Measurements from ENCODE around the gene ICOS.

- TF ChIP-seq CTCF (IDR thresholded peaks at IDR 0.05) (no peak), POLR2A (IDR thresholded peaks at IDR 0.05) (no peak)
These were observed 1.7 kb upstream of the ICOS start for GRCh38 chr2:203934711-203935438.
